HL-60 (cell line): ENCODE results near the gene RIN3.

Source experiments
- DNase-seq, 2 experiments: peaks; one replicate each; pipeline ENCODE4 v3.0.0-alpha.2; 2010 to 2020; ENCODE audit warnings: low read depth in 1 of 2, low spot score in 1 of 2
- H3K27ac ChIP-seq: fragments of 250-450 bp; sonication (Bioruptor Pico); replicated peaks from 2 replicates; pipeline ENCODE4 v1.5.1; 2020; ENCODE audit warnings: mild to moderate bottlenecking, moderate library complexity
- H3K27me3 ChIP-seq: fragments of 250-450 bp; sonication (Bioruptor Pico); 2 replicates; pipeline ENCODE4 v1.5.1; 2021; ENCODE audit warnings: mild to moderate bottlenecking, moderate library complexity; ENCODE audit not compliant: insufficient read depth, poor library complexity, severe bottlenecking
- H3K4me3 ChIP-seq: replicated peaks from 2 replicates; pipeline ENCODE4 v1.5.1; 2011; ENCODE audit warnings: mild to moderate bottlenecking, control low read depth, low read length; ENCODE audit not compliant: insufficient read depth
- CTCF ChIP-seq: IDR thresholded peaks from one replicate; pipeline ENCODE4 v1.5.1; 2011; ENCODE audit warnings: low read length, control low read depth, inconsistent platforms; ENCODE audit not compliant: insufficient read depth
- GABPA ChIP-seq: IDR thresholded peaks from 2 replicates; pipeline ENCODE4 v1.6.1; 2012; ENCODE audit warnings: low read depth
- POLR2AphosphoS5 ChIP-seq: IDR thresholded peaks from 2 replicates; pipeline ENCODE4 v1.6.1; 2012; ENCODE audit warnings: low read depth
- REST ChIP-seq: IDR thresholded peaks from 2 replicates; pipeline ENCODE4 v1.6.1; 2012; ENCODE audit warnings: low read depth; ENCODE audit not compliant: insufficient replicate concordance
- SPI1 ChIP-seq: IDR thresholded peaks from 2 replicates; pipeline ENCODE4 v1.6.1; 2012; ENCODE audit warnings: low read depth, mild to moderate bottlenecking, borderline replicate concordance

Gene RIN3

GRCh38 chr14:92615451-92615850 is 101.9 kb downstream of the RIN3 start:
- DNase-seq: no peak
- no peaks in the 10 kb centered on the region for H3K27me3 ChIP-seq
- no peak overlapping the region for H3K27ac ChIP-seq
- TF ChIP-seq POLR2AphosphoS5 (no peak), SPI1 (no peak), CTCF (no peak), REST (no peak), GABPA (no peak)
- no peak overlapping the region for H3K4me3 ChIP-seq

- no peaks in the 10 kb centered on the region for H3K27me3 ChIP-seq
- no peak overlapping the region for H3K27ac ChIP-seq
- DNase-seq: no peak
- TF ChIP-seq POLR2AphosphoS5 (no peak), GABPA (no peak)
- no peak overlapping the region for H3K4me3 ChIP-seq
These were observed 102.6 kb downstream of the RIN3 start for GRCh38 chr14:92616178-92616577.

- no peak overlapping the region for H3K27ac ChIP-seq
These were observed 104.0 kb downstream of the RIN3 start for GRCh38 chr14:92617581-92617980.

More at GRCh38 chr14:92617581-92617980, 104.0 kb downstream of the RIN3 start:
- TF ChIP-seq SPI1: no peak
- no peak for TF ChIP-seq GABPA
- no peak for TF ChIP-seq POLR2AphosphoS5
- no peak for TF ChIP-seq CTCF
- TF ChIP-seq REST: no peak
- no peaks in the 10 kb centered on the region for H3K27me3 ChIP-seq
- no peak overlapping the region for H3K4me3 ChIP-seq
- DNase-seq: no peak
